H1 (cell line): ENCODE data around the gene NDEL1. TPM values are rescaled to one million over a fixed set of nuclear protein-coding genes. Genes with fewer than 3 reads are reported as not detected.

Experiments
- CTCF ChIA-PET: fragments of 300-600 bp; sonication (Branson Sonifier 250); formaldehyde crosslinking; loops from one replicate; lab custom pipeline; 2021; ENCODE audit not compliant: partially characterized antibody; lab: Charles Lee
- POLR2A ChIA-PET: fragments of 300-600 bp; sonication (Branson Sonifier 250); formaldehyde crosslinking; loops from one replicate; lab custom pipeline; 2021; ENCODE audit warnings: inconsistent platforms; ENCODE audit not compliant: partially characterized antibody; lab: Charles Lee
- DNase-seq, 2 experiments: peaks; one replicate each; pipeline versions ENCODE4 v3.0.0 to v3.0.0-alpha.2; 2010 to 2022; ENCODE audit warnings: low spot score in 2 of 2, low read depth in 1 of 2, mixed read lengths in 1 of 2
- FAIRE-seq: peaks from 2 replicates; lab custom pipeline; 2011; peaks lifted over from hg19 to GRCh38; lab: Jason Lieb, UNC
- H2AFZ ChIP-seq: 2 replicates; pipeline ENCODE4 v1.8.1; 2012; ENCODE audit warnings: low read length, inconsistent platforms
- H2AK5ac ChIP-seq: 2 replicates; pipeline ENCODE4 v1.6.1; 2013; ENCODE audit warnings: low read depth, low read length
- H2BK120ac ChIP-seq: replicated peaks from 2 replicates; pipeline ENCODE3; 2013; ENCODE audit warnings: low read depth, low read length, inconsistent platforms
- H2BK12ac ChIP-seq: 2 replicates; pipeline ENCODE4 v1.6.1; 2013; ENCODE audit warnings: low read depth, low read length
- H2BK15ac ChIP-seq: 2 replicates; pipeline ENCODE4 v1.6.1; 2013; ENCODE audit warnings: low read length
- H2BK20ac ChIP-seq: 2 replicates; pipeline ENCODE4 v1.6.1; 2013; ENCODE audit warnings: low read length
- H2BK5ac ChIP-seq: 2 replicates; pipeline ENCODE4 v1.6.1; 2013; ENCODE audit warnings: low read depth, low read length
- H3K14ac ChIP-seq: 2 replicates; pipeline ENCODE4 v1.6.1; 2013; ENCODE audit warnings: inconsistent platforms; ENCODE audit not compliant: insufficient read length
- H3K18ac ChIP-seq: 2 replicates; pipeline ENCODE4 v1.6.1; 2013; ENCODE audit warnings: low read length; ENCODE audit errors: extremely low read depth
- H3K23ac ChIP-seq: 2 replicates; pipeline ENCODE4 v1.6.1; 2013; ENCODE audit warnings: inconsistent platforms; ENCODE audit not compliant: insufficient read length
- H3K23me2 ChIP-seq: 2 replicates; pipeline ENCODE4 v1.6.1; 2013; ENCODE audit warnings: low read depth, low read length
- H3K27ac ChIP-seq: 2 replicates; pipeline ENCODE4 v1.6.1; 2011; ENCODE audit warnings: low read depth, low read length, inconsistent platforms
- H3K27me3 ChIP-seq, 4 experiments: replicated peaks in 1 of 4; 1 replicate in 1 of 4; 2 replicates in 3 of 4; pipeline versions ENCODE4 v1.6.1 to v1.8.1; 2011 to 2013; ENCODE audit warnings: low read length in 3 of 4, mild to moderate bottlenecking in 3 of 4, inconsistent platforms in 2 of 4, mixed read lengths in 2 of 4, moderate library complexity in 1 of 4; ENCODE audit not compliant: control insufficient read depth in 3 of 4, insufficient read depth in 3 of 4; ENCODE audit errors: extremely low read depth in 1 of 4
- H3K36me3 ChIP-seq, 4 experiments: 2 replicates each; pipeline versions ENCODE4 v1.6.1 to v1.8.1; 2011 to 2013; ENCODE audit warnings: mild to moderate bottlenecking in 4 of 4, low read length in 3 of 4, moderate library complexity in 2 of 4, control low read depth in 1 of 4, inconsistent platforms in 1 of 4; ENCODE audit not compliant: insufficient read depth in 4 of 4, control insufficient read depth in 2 of 4
- H3K4ac ChIP-seq: replicated peaks from 2 replicates; pipeline ENCODE3; 2013; ENCODE audit warnings: low read length, low read depth, mixed read lengths, inconsistent platforms; ENCODE audit not compliant: insufficient read length
- H3K4me1 ChIP-seq, 4 experiments: replicated peaks in 1 of 4; 1 replicate in 1 of 4; 2 replicates in 3 of 4; pipeline versions ENCODE4 v1.6.1 to v1.8.1; 2011 to 2013; ENCODE audit warnings: low read length in 3 of 4, inconsistent platforms in 2 of 4, mixed read lengths in 1 of 4; ENCODE audit not compliant: insufficient read depth in 4 of 4, control insufficient read depth in 3 of 4
- H3K4me2 ChIP-seq, 2 experiments: 2 replicates each; pipeline versions ENCODE4 v1.6.1 to v1.8.1; 2011 to 2013; ENCODE audit warnings: low read depth in 2 of 2, low read length in 2 of 2, control low read depth in 1 of 2, inconsistent platforms in 1 of 2, mild to moderate bottlenecking in 1 of 2; ENCODE audit not compliant: insufficient read depth in 1 of 2
- H3K4me3 ChIP-seq, 4 experiments: fragments of 200-600, 300-600 bp in 1 of 4; sonication (generic), shearing (Covaris generic), sonication (Bioruptor Twin) in 1 of 4; 2 replicates each; pipeline versions ENCODE4 v1.5.1 to v1.8.1; 2011 to 2016; ENCODE audit warnings: low read length in 4 of 4, low read depth in 3 of 4, control low read depth in 2 of 4, inconsistent platforms in 2 of 4, mild to moderate bottlenecking in 2 of 4, mixed read lengths in 1 of 4, moderate library complexity in 1 of 4; ENCODE audit not compliant: insufficient read depth in 2 of 4; ENCODE audit errors: extremely low read depth in 1 of 4
- H3K56ac ChIP-seq: replicated peaks from 2 replicates; pipeline ENCODE3; 2013; ENCODE audit warnings: low read depth, mild to moderate bottlenecking, mixed read lengths, low read length, inconsistent platforms; ENCODE audit not compliant: insufficient read length
- H3K79me1 ChIP-seq: 2 replicates; pipeline ENCODE4 v1.6.1; 2013; ENCODE audit warnings: low read depth, low read length, control low read depth
- H3K79me2 ChIP-seq, 2 experiments: 2 replicates each; pipeline versions ENCODE4 v1.6.1 to v1.8.1; 2012 to 2013; ENCODE audit warnings: low read length in 2 of 2, mild to moderate bottlenecking in 2 of 2, inconsistent platforms in 1 of 2; ENCODE audit not compliant: insufficient read depth in 2 of 2, control insufficient read depth in 1 of 2
- H3K9ac ChIP-seq, 4 experiments: replicated peaks in 1 of 4; 1 replicate in 1 of 4; 2 replicates in 3 of 4; pipeline versions ENCODE4 v1.6.1 to v1.8.1; 2011 to 2013; ENCODE audit warnings: low read depth in 3 of 4, low read length in 3 of 4, control low read depth in 2 of 4, mild to moderate bottlenecking in 2 of 4, moderate library complexity in 2 of 4, inconsistent platforms in 1 of 4; ENCODE audit errors: extremely low read depth in 1 of 4
- H3K9me3 ChIP-seq, 2 experiments: 2 replicates each; pipeline versions ENCODE4 v1.6.1 to v1.8.1; 2012 to 2013; ENCODE audit warnings: mild to moderate bottlenecking in 2 of 2, moderate library complexity in 2 of 2, control low read depth in 1 of 2, inconsistent platforms in 1 of 2, low read depth in 1 of 2, low read length in 1 of 2, mixed read lengths in 1 of 2; ENCODE audit not compliant: insufficient read depth in 2 of 2
- H4K20me1 ChIP-seq, 2 experiments: replicated peaks in 1 of 2; 2 replicates each; pipeline versions ENCODE3 to v1.8.1; 2011 to 2013; ENCODE audit warnings: inconsistent platforms in 2 of 2, low read length in 2 of 2, mild to moderate bottlenecking in 1 of 2; ENCODE audit not compliant: insufficient read depth in 2 of 2, control insufficient read depth in 1 of 2
- H4K5ac ChIP-seq: 2 replicates; pipeline ENCODE4 v1.6.1; 2013; ENCODE audit warnings: low read length, low read depth, mixed read lengths, inconsistent platforms; ENCODE audit not compliant: insufficient read length
- H4K8ac ChIP-seq: 2 replicates; pipeline ENCODE4 v1.8.0; 2013; ENCODE audit warnings: mild to moderate bottlenecking, moderate library complexity, low read length, inconsistent platforms; ENCODE audit not compliant: insufficient read depth; ENCODE audit errors: extremely low read depth
- H4K91ac ChIP-seq: replicated peaks from 2 replicates; pipeline ENCODE3; 2013; ENCODE audit warnings: low read length, mixed read lengths, inconsistent platforms; ENCODE audit not compliant: insufficient read length
- BRCA1 ChIP-seq: IDR thresholded peaks from 2 replicates; pipeline ENCODE4 v1.6.1; 2012; ENCODE audit warnings: low read depth, low read length, improper control_type of control experiment
- CBX5 ChIP-seq: fragments of 300-800, 300-1000 bp; sonication (generic); IDR thresholded peaks from 2 replicates; pipeline ENCODE4 v1.7.1; 2016; ENCODE audit warnings: antibody characterized with exemption, low read length, low read depth
- CREB1 ChIP-seq: IDR thresholded peaks from 2 replicates; pipeline ENCODE4 v1.6.1; 2012; ENCODE audit warnings: inconsistent platforms
- HDAC2 ChIP-seq, 2 experiments: fragments of 300-600 bp in 1 of 2; sonication (generic) in 1 of 2; IDR thresholded peaks; 2 replicates each; pipeline ENCODE4 v1.6.1; 2011 to 2012; ENCODE audit warnings: low read depth in 2 of 2, low read length in 2 of 2, mild to moderate bottlenecking in 2 of 2, moderate library complexity in 2 of 2, borderline replicate concordance in 1 of 2, inconsistent platforms in 1 of 2
- KDM5A ChIP-seq: fragments of 200-600 bp; IDR thresholded peaks from 2 replicates; pipeline ENCODE4 v1.7.1; 2012; ENCODE audit warnings: mild to moderate bottlenecking, low read length, inconsistent platforms, mixed read lengths
- RAD21 ChIP-seq, 2 experiments: IDR thresholded peaks in 1 of 2; conservative IDR thresholded peaks in 1 of 2; 2 replicates each; pipeline ENCODE4 v1.6.1; 2011; ENCODE audit warnings: low read depth in 2 of 2, low read length in 2 of 2, improper control_type of control experiment in 1 of 2, inconsistent platforms in 1 of 2, mild to moderate bottlenecking in 1 of 2, moderate library complexity in 1 of 2
- SIRT6 ChIP-seq: IDR thresholded peaks from one replicate; pipeline ENCODE4 v1.7.1; 2012; ENCODE audit warnings: low read length, inconsistent platforms
- SP4 ChIP-seq: IDR thresholded peaks from 2 replicates; pipeline ENCODE4 v1.6.1; 2012; ENCODE audit warnings: low read length, inconsistent platforms
- SRF ChIP-seq: IDR thresholded peaks from 2 replicates; pipeline ENCODE4 v1.6.1; 2011; ENCODE audit warnings: mild to moderate bottlenecking, low read depth, low read length, moderate library complexity
- SUZ12 ChIP-seq: fragments of 200-600 bp; sonication (generic); IDR thresholded peaks from 2 replicates; pipeline ENCODE4 v1.6.1; 2012; ENCODE audit warnings: mild to moderate bottlenecking, inconsistent platforms, low read length, moderate library complexity, mixed read lengths
- TAF7 ChIP-seq: optimal IDR thresholded peaks from 2 replicates; pipeline ENCODE3; 2011; ENCODE audit warnings: low read depth, mild to moderate bottlenecking, inconsistent platforms, low read length, moderate library complexity, borderline replicate concordance
- TEAD4 ChIP-seq: IDR thresholded peaks from 2 replicates; pipeline ENCODE4 v1.6.1; 2012; ENCODE audit warnings: low read depth, low read length, inconsistent platforms, mixed read lengths
- YY1 ChIP-seq: IDR thresholded peaks from 2 replicates; pipeline ENCODE4 v1.6.1; 2011; ENCODE audit warnings: low read depth, mild to moderate bottlenecking, low read length
- ZNF274 ChIP-seq: IDR thresholded peaks from 2 replicates; pipeline ENCODE4 v1.7.0; 2012; ENCODE audit warnings: low read length, borderline replicate concordance; ENCODE audit errors: extremely low read depth
- WGBS, 2 experiments: shearing (Covaris generic) in 1 of 2; methylation state at CpG; one replicate each; pipeline versions ENCODE4 v1.1.6 to v1.1.7; 2013 to 2015; ENCODE audit warnings: low lambda C conversion rate in 2 of 2, mixed read lengths in 2 of 2, inconsistent platforms in 1 of 2, low coverage in 1 of 2, missing lambda C conversion rate in 1 of 2; ENCODE audit not compliant: insufficient replicate concordance in 2 of 2, insufficient coverage in 1 of 2, insufficient read length in 1 of 2; ENCODE audit errors: extremely low coverage in 1 of 2, missing lambda C conversion rate in 1 of 2; 5-methylcytosine and 5-hydroxymethylcytosine counted together
- polyA plus RNA-seq, 7 experiments: library from polyadenylated mRNA; depleted of rRNA in 3 of 7; stranded (reverse) in 5 of 7; unstranded in 2 of 7; fragments of >200 nt in 5 of 7; fragments of 200-250 nt in 2 of 7; gene quantifications; 1 replicate in 5 of 7; 2 replicates in 1 of 7; 4 replicates in 1 of 7; pipeline versions ENCODE4 v1.2.1 to v1.2.3, GENCODE V29; 2011 to 2013; ENCODE audit warnings: missing spikeins in 2 of 7, mixed read lengths in 2 of 7
- total RNA-seq: library from RNA; stranded (reverse); fragmentation: NEBNext Ultra II Directional; extraction: Animal tissue kit (Norgen Biotek cat#: 25700); gene quantifications from 2 replicates; pipeline ENCODE4 v1.2.1, GENCODE V29; 2021
- TF ChIP-seq, protein P1 (sequence below): IDR thresholded peaks from 2 replicates; pipeline ENCODE4 v1.6.1; 2012; ENCODE audit warnings: inconsistent platforms

The NDEL1 gene
- total and polyA plus RNA-seq, 2 of the 8 experiments (the other 6 are each of a cell fraction or from before 2014, with no cell fraction given): 31.1 to 32.9 TPM

DNA sequence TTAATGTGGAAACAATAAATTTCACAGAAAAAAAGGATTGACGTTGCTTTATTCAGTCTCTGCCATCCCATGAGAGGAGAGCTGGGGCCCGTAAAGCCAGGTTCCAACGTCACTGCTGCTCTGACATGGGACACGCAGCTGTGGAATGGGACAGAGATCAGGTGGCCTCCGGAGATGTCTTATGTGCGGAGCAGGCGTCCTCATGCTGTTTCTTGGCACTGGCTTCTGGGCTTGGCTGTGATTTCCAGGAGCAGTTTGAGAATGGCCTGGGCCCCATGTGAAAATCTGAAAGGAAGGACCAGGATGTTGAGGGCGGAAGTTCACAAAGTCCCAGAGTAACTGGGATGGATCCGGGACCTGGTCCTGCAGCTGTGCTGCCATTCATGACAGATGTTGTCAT is 32.4 kb downstream of the NDEL1 start:
- Histone ChIP-seq H3K56ac (no peak overlapping the region), H3K79me2 (no peaks in the 10 kb centered on the region; a peak in 1 of 4 replicates), H2BK20ac (no peak overlapping the region), H3K9ac (no peak overlapping the region), H3K27me3 (no peaks in the 10 kb centered on the region), H3K36me3 (peaks cover 2 to 11% (median 7%) of the 10 kb centered on the region in 4 experiments; a peak in 5 of 8 replicates), H3K9me3 (no peaks in the 10 kb centered on the region), H4K8ac (no peak overlapping the region), H2BK15ac (no peak overlapping the region), H3K18ac (no peak overlapping the region), H3K14ac (no peak overlapping the region), H2AK5ac (no peak overlapping the region), H2BK5ac (no peak overlapping the region), H4K5ac (no peak overlapping the region), H2BK12ac (no peak overlapping the region), H2AFZ (no peak overlapping the region), H4K91ac (no peak overlapping the region), H3K4ac (no peak overlapping the region), H2BK120ac (no peak overlapping the region), H3K4me1 (peaks cover 0 to 6% (median 0%) of the 10 kb centered on the region in 4 experiments; a peak in 1 of 7 replicates), H4K20me1 (peaks cover 2 to 6% of the 10 kb centered on the region in 2 experiments), H3K4me3 (no peak overlapping the region), H3K23ac (no peak overlapping the region), H3K79me1 (peaks cover 12% of the 10 kb centered on the region), H3K27ac (no peak overlapping the region), H3K23me2 (no peaks in the 10 kb centered on the region), H3K4me2 (no peak overlapping the region)
- ChIA-PET POLR2A (interaction anchor here (1.3 to 1.5 kb wide), 2 partner anchors 86 to 258 kb away, joined by 4 read pairs; partner anchors contain the start of gene AURKB), CTCF (no interaction called here)
- WGBS, 2 experiments: 93% methylated on average over 9 of the region's 9 CpGs; no CpG with 5 or more reads in 1 of the 2 experiments
- FAIRE-seq (no peak), DNase-seq (no peak)
- TF ChIP-seq TEAD4 (no peak), CREB1 (no peak), SUZ12 (no peak), HDAC2 (IDR thresholded peaks at IDR 0.05; ENCODE audit: borderline replicate concordance in 1 of 2, low read depth in 2 of 2, low read length in 2 of 2) (no peak), BRCA1 (no peak), CBX5 (no peak), SRF (no peak), RAD21 (IDR thresholded peaks at IDR 0.05 in 1 of 2, conservative IDR thresholded peaks at IDR 0.05 in 1 of 2; ENCODE audit: low read depth in 2 of 2, low read length in 2 of 2) (no peak), SIRT6 (no peak), ZNF274 (no peak), TAF7 (no peak), YY1 (no peak), SP4 (no peak), KDM5A (no peak)
- TF ChIP-seq, protein P1, sequence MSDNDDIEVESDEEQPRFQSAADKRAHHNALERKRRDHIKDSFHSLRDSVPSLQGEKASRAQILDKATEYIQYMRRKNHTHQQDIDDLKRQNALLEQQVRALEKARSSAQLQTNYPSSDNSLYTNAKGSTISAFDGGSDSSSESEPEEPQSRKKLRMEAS: no peak
